Type B pancreatic cell (in vitro differentiated cells): Measurements from ENCODE around the gene TPCN2. TPM values are rescaled to one million over a fixed set of nuclear protein-coding genes. Genes with fewer than 3 reads are reported as not detected.
"Not testable (repeated sequence)": the region's sequence is repeated elsewhere in the genome, so short reads cannot be mapped to it uniquely, and the experiment has no call there.

Experiments
- DNase-seq: peaks from one replicate; pipeline ENCODE4 v3.0.0; 2021; ENCODE audit warnings: mixed read lengths; ENCODE audit not compliant: unreplicated experiment; ENCODE audit errors: extremely low spot score
- H3K27ac Mint-ChIP-seq: 2 replicates; pipeline ENCODE4 v1.8.0; 2021; ENCODE audit warnings: mild to moderate bottlenecking, mixed read lengths
- H3K27me3 Mint-ChIP-seq: 2 replicates; pipeline ENCODE4 v1.8.0; 2021; ENCODE audit warnings: mixed read lengths
- H3K36me3 Mint-ChIP-seq: 2 replicates; pipeline ENCODE4 v1.8.0; 2021; ENCODE audit warnings: mixed read lengths
- H3K4me1 Mint-ChIP-seq: one replicate; pipeline ENCODE4 v1.8.0; 2021; ENCODE audit warnings: mixed read lengths; ENCODE audit not compliant: unreplicated experiment
- H3K4me3 Mint-ChIP-seq: 2 replicates; pipeline ENCODE4 v1.8.0; 2021; ENCODE audit warnings: mild to moderate bottlenecking, mixed read lengths
- H3K9me3 Mint-ChIP-seq: 2 replicates; pipeline ENCODE4 v1.8.0; 2021; ENCODE audit warnings: mixed read lengths
- CTCF ChIP-seq: fragments of 200-600 bp; sonication (generic); conservative IDR thresholded peaks from 2 replicates; pipeline ENCODE4 v1.5.0; 2021; ENCODE audit warnings: antibody characterized with exemption, mild to moderate bottlenecking
- total RNA-seq: library from RNA; stranded (reverse); gene quantifications from 2 replicates; pipeline ENCODE4 v1.2.1, GENCODE V29; 2021; ENCODE audit warnings: low replicate concordance

Gene TPCN2
- total RNA-seq, 1 donor from 2014 or later: 19.5 TPM

GRCh38 chr11:69073469-69073868, 24.7 kb downstream of the TPCN2 start:
- Mint-ChIP-seq H3K27ac (no peak overlapping the region), H3K4me1 (no peaks in the 10 kb centered on the region), H3K36me3 (peaks cover 7% of the 10 kb centered on the region), H3K4me3 (no peak overlapping the region), H3K27me3 (no peaks in the 10 kb centered on the region), H3K9me3 (no peaks in the 10 kb centered on the region)
- TF ChIP-seq CTCF: no peak
- no peak for DNase-seq

DNA sequence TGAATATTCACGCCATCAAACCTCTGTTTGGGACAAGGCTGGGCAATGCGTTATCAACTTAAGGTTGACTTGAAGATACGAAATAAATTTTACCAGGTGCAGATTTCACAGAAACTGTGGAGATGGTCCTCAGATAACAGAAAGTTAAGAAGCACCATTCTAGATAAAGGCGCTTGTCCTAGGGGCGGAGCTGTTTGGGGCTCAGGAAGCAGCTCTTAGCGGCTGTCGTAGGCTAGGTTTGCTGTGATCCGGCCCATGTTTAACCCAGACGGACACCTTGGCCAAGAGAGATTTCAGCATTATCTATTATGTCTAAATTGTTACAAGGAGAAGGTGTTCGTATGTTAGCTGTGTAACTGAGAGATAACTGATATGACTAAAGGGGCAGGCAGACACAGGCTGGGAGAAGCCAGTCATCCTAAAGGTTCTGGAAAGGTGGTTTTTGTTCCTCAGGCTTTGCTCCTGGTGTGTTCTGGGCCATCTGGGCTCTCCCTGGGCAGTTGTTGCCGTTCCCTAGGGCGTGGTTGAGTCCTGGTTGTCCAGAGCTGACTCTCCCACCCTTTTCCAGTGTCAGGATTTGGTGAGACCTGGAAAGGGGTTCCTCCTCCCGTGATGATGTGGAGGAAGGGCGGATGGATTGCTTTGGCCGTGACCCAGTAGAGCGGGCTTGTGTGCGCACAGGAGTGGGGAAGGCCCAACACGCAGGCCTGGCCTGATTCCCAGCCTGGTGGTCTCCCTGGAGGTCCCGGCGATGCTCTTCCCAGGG, 25.8 kb downstream of the TPCN2 start:
- no peaks in the 10 kb centered on the region for H3K9me3 Mint-ChIP-seq

DNA sequence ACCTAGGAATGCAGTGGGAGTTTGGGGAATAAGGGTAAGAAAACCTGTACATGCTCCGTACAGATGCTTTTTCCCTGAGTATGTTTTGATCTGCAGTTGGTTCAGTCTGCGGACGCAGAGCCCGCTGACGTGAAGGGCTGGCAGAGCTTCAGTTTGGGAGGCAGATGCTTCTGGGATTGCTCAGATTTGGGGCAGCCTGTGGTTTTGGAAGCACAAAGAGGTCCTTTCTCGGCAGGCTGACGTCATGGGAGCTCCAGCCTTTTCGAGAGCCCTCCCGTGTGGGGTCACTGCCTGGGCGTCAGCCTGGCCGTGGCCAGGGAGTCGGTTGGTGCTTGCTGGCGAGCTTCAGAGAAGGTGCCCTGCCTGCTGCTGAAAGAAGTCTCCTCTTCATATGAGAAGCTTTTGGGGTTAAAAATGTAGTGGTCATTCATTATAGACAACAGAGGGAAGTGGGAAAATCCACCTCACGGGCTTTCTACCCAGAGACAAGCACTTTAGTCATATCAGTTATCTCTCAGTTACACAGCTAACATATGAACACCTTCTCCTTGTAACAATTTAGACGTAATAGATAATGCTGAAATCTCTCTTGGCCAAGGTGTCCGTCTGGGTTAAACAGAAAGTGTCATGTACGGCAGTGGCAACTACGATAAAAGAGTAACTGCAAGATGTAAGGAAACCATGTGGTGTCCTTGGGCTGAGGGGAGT, 26.8 kb downstream of the TPCN2 start:
- Mint-ChIP-seq H3K9me3 (no peaks in the 10 kb centered on the region), H3K27ac (no peak overlapping the region), H3K4me3 (no peak overlapping the region), H3K36me3 (peaks cover 3% of the 10 kb centered on the region), H3K4me1 (no peaks in the 10 kb centered on the region), H3K27me3 (no peaks in the 10 kb centered on the region)
- DNase-seq: no peak
- no peak for TF ChIP-seq CTCF

More for the DNA sequence above, 25.8 kb downstream of the TPCN2 start:
- no peak overlapping the region for H3K27ac Mint-ChIP-seq
- no peak for DNase-seq
- no peaks in the 10 kb centered on the region for H3K4me1 Mint-ChIP-seq
- no peak overlapping the region for H3K4me3 Mint-ChIP-seq
- peaks cover 7% of the 10 kb centered on the region for H3K36me3 Mint-ChIP-seq
- H3K27me3 Mint-ChIP-seq: no peaks in the 10 kb centered on the region
- TF ChIP-seq CTCF: no peak

DNA sequence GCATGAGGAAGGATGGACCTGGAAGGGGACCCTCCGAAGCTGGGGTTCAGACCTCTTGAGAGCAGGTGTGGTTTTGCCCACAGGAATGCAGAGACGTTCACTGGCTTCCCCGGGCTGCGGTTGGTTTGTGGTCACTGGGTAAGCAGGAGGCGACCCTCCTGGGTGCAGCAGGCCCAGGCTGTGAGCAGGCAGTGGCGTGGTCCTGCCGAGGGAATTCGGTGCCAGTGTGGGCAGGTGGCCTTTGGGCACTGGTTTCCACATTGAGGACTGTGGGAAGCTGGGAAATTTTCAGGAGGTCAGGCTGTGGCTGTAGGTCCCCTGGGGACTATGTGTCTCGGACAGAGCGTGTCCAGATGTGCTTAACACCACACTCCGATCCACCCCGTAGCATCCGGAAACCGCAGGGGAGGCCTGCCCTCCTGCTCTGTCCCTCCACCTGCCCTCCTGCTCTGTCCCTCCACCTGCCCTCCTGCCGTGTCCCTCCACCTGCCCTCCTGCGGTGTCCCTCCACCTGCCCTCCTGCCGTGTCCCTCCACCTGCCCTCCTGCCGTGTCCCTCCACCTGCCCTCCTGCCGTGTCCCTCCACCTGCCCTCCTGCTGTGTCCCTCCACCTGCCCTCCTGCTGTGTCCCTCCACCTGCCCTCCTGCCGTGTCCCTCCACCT, 27.5 kb downstream of the TPCN2 start:
- no peak for TF ChIP-seq CTCF
- Mint-ChIP-seq H3K27me3 (no peaks in the 10 kb centered on the region), H3K27ac (no peak overlapping the region), H3K4me3 (no peak overlapping the region), H3K36me3 (peaks cover 3% of the 10 kb centered on the region), H3K9me3 (no peaks in the 10 kb centered on the region), H3K4me1 (no peaks in the 10 kb centered on the region)
- no peak for DNase-seq

DNA sequence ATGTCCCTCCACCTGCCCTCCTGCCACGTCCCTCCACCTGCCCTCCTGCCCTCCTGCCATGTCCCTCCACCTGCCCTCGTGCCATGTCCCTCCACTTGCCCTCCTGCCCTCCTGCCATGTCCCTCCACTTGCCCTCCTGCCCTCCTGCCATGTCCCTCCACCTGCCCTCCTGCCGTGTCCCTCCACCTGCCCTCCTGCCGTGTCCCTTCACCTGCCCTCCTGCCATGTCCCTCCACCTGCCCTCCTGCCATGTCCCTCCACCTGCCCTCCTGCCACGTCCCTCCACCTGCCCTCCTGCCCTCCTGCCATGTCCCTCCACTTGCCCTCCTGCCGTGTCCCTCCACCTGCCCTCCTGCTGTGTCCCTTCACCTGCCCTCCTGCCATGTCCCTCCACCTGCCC, 28.2 kb downstream of the TPCN2 start:
- H3K27me3 Mint-ChIP-seq, H3K4me1 Mint-ChIP-seq, H3K9me3 Mint-ChIP-seq, H3K4me3 Mint-ChIP-seq, H3K27ac Mint-ChIP-seq, H3K36me3 Mint-ChIP-seq, DNase-seq: not testable (repeated sequence)

- DNase-seq: no peak
- peaks cover 6% of the 10 kb centered on the region for H3K36me3 Mint-ChIP-seq
- H3K27ac Mint-ChIP-seq: no peak overlapping the region
- no peak overlapping the region for H3K4me3 Mint-ChIP-seq
- no peak for TF ChIP-seq CTCF
- H3K9me3 Mint-ChIP-seq: no peaks in the 10 kb centered on the region
- H3K4me1 Mint-ChIP-seq: no peaks in the 10 kb centered on the region
- no peaks in the 10 kb centered on the region for H3K27me3 Mint-ChIP-seq
Measured at GRCh38 chr11:69078508-69078907, 29.8 kb downstream of the TPCN2 start.
